ENCODE results near the gene SPEN.

Gene SPEN

DNA sequence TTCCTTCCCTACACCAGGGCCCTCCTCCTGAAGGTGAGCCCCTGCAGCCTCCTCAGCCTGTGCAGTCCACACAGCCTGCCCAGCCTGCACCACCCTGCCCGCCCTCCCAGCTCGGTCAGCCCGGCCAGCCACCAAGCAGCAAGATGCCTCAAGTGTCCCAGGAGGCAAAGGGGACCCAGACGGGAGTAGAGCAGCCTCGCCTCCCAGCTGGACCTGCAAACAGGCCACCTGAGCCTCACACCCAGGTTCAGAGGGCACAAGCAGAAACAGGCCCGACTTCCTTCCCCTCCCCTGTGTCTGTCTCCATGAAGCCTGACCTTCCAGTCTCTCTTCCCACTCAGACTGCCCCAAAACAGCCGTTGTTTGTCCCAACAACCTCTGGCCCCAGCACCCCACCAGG, 89.6 kb downstream of the SPEN start:
- H3K4me3 ChIP-seq (ENCODE audit: low read depth, low read length, poor library complexity, severe bottlenecking): no peak overlapping the region
- peak overlapping the region; percentile 60 for H3K27ac ChIP-seq (ENCODE audit: low read depth, low read length, poor library complexity, severe bottlenecking)
- H3K79me2 ChIP-seq (ENCODE audit: insufficient read depth, low read length): no peaks in the 10 kb centered on the region
- no peak overlapping the region for H3K9ac ChIP-seq (ENCODE audit: low read length)
- no peak overlapping the region for H3K4me2 ChIP-seq (ENCODE audit: low read length)
- no peaks in the 10 kb centered on the region for H3F3A ChIP-seq (ENCODE audit: insufficient read depth, low read length)
- peaks cover 97% of the 10 kb centered on the region for H3K36me3 ChIP-seq (ENCODE audit: insufficient read depth, low read length)
- no peaks in the 10 kb centered on the region for H3K9me3 ChIP-seq (ENCODE audit: low read length)
- no peaks in the 10 kb centered on the region for H3K27me3 ChIP-seq (ENCODE audit: insufficient read depth, low read length)
- peaks cover 9% of the 10 kb centered on the region for H3K4me1 ChIP-seq (ENCODE audit: insufficient read depth, low read length, severe bottlenecking)
- TF ChIP-seq, protein P1, sequence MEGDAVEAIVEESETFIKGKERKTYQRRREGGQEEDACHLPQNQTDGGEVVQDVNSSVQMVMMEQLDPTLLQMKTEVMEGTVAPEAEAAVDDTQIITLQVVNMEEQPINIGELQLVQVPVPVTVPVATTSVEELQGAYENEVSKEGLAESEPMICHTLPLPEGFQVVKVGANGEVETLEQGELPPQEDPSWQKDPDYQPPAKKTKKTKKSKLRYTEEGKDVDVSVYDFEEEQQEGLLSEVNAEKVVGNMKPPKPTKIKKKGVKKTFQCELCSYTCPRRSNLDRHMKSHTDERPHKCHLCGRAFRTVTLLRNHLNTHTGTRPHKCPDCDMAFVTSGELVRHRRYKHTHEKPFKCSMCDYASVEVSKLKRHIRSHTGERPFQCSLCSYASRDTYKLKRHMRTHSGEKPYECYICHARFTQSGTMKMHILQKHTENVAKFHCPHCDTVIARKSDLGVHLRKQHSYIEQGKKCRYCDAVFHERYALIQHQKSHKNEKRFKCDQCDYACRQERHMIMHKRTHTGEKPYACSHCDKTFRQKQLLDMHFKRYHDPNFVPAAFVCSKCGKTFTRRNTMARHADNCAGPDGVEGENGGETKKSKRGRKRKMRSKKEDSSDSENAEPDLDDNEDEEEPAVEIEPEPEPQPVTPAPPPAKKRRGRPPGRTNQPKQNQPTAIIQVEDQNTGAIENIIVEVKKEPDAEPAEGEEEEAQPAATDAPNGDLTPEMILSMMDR (IDR thresholded peaks at IDR 0.05; ENCODE audit: low read length): no peak
- no peak for TF ChIP-seq EZH2 (IDR thresholded peaks at IDR 0.05; ENCODE audit: borderline replicate concordance, low read length)
- H3K9me2 ChIP-seq (ENCODE audit: low read depth, low read length): no peaks in the 10 kb centered on the region
- H4K20me1 ChIP-seq (ENCODE audit: insufficient read depth, low read length): no peaks in the 10 kb centered on the region
- H2AFZ ChIP-seq (ENCODE audit: low read length): no peak overlapping the region

DNA sequence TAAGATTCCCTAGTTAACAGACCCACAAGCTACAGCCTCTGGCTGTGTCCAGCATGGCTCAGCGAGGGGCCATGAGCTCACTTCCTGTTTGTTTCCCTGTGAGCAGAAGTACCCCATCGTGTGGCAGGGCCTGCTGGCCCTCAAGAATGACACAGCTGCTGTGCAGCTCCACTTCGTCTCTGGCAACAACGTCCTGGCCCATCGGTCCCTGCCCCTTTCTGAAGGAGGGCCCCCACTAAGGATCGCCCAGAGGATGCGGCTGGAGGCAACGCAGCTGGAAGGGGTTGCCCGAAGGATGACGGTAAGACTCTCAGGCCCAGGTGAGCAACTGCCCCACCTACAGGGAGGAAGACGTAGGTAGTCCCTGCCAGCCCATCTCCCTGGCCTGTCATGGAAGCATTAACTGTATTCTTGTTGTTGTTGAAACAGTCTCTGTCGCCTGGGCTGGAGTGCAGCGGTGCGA, 90.2 kb downstream of the SPEN start:
- Histone ChIP-seq H3K9me2 (ENCODE audit: low read depth, low read length) (no peaks in the 10 kb centered on the region), H3K4me1 (ENCODE audit: insufficient read depth, low read length, severe bottlenecking) (peaks cover 9% of the 10 kb centered on the region), H3K36me3 (ENCODE audit: insufficient read depth, low read length) (peaks cover 97% of the 10 kb centered on the region), H3K79me2 (ENCODE audit: insufficient read depth, low read length) (no peaks in the 10 kb centered on the region), H3K4me2 (ENCODE audit: low read length) (no peak overlapping the region; the same call in 1 of the 2 replicates), H4K20me1 (ENCODE audit: insufficient read depth, low read length) (no peaks in the 10 kb centered on the region), H2AFZ (ENCODE audit: low read length) (no peak overlapping the region), H3K27me3 (ENCODE audit: insufficient read depth, low read length) (no peaks in the 10 kb centered on the region), H3K9ac (ENCODE audit: low read length) (no peak overlapping the region), H3K4me3 (ENCODE audit: low read depth, low read length, poor library complexity, severe bottlenecking) (no peak overlapping the region), H3K27ac (ENCODE audit: low read depth, low read length, poor library complexity, severe bottlenecking) (peak overlapping the region; percentile 60), H3K9me3 (ENCODE audit: low read length) (no peaks in the 10 kb centered on the region), H3F3A (ENCODE audit: insufficient read depth, low read length) (no peaks in the 10 kb centered on the region)
- TF ChIP-seq EZH2 (IDR thresholded peaks at IDR 0.05; ENCODE audit: borderline replicate concordance, low read length): no peak
- TF ChIP-seq, protein P1 (IDR thresholded peaks at IDR 0.05; ENCODE audit: low read length): peak; percentile 53

DNA sequence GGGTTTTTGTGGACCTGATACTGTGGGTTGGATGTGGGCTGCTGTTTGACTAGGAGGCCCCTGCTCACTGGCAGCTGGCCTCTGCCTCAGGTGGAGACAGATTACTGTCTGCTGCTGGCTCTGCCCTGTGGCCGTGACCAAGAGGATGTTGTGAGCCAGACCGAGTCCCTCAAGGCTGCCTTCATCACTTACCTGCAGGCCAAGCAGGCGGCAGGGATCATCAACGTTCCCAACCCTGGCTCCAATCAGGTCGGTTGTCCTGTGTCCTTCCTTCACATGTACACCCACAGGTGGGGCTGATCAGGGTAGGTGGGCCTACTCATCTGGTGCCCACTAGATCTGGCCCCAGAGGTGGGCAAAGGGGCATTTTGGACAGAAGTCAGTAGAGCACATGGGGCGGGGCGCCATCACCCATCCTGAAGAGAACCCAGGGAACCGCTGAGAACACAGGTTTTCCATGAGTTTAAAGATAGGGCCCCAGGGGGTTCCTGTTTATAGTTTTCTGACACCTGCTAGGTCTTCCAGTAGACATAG, 91.2 kb downstream of the SPEN start:
- Histone ChIP-seq H3K27me3 (ENCODE audit: insufficient read depth, low read length) (no peaks in the 10 kb centered on the region), H3K9me3 (ENCODE audit: low read length) (no peaks in the 10 kb centered on the region), H2AFZ (ENCODE audit: low read length) (no peak overlapping the region), H3F3A (ENCODE audit: insufficient read depth, low read length) (no peaks in the 10 kb centered on the region), H3K36me3 (ENCODE audit: insufficient read depth, low read length) (peaks cover 97% of the 10 kb centered on the region), H3K79me2 (ENCODE audit: insufficient read depth, low read length) (no peaks in the 10 kb centered on the region), H3K4me1 (ENCODE audit: insufficient read depth, low read length, severe bottlenecking) (peaks cover 9% of the 10 kb centered on the region), H4K20me1 (ENCODE audit: insufficient read depth, low read length) (no peaks in the 10 kb centered on the region), H3K9ac (ENCODE audit: low read length) (no peak overlapping the region), H3K4me3 (ENCODE audit: low read depth, low read length, poor library complexity, severe bottlenecking) (no peak overlapping the region), H3K9me2 (ENCODE audit: low read depth, low read length) (no peaks in the 10 kb centered on the region), H3K4me2 (ENCODE audit: low read length) (no peak overlapping the region), H3K27ac (ENCODE audit: low read depth, low read length, poor library complexity, severe bottlenecking) (peak overlapping the region; percentile 26)
- TF ChIP-seq, protein P1 (IDR thresholded peaks at IDR 0.05; ENCODE audit: low read length): no peak
- no peak for TF ChIP-seq EZH2 (IDR thresholded peaks at IDR 0.05; ENCODE audit: borderline replicate concordance, low read length)
